ENCODE data around the gene LIN9. TPM values are rescaled to one million over a fixed set of nuclear protein-coding genes. Genes with fewer than 3 reads are reported as not detected.
"Not testable (repeated sequence)": the region's sequence is repeated elsewhere in the genome, so short reads cannot be mapped to it uniquely, and the experiment has no call there.

Gene LIN9
- total RNA-seq, 1 donor from 2014 or later, result 6.8 TPM

GRCh38 chr1:226252841-226253240, 56.1 kb downstream of the LIN9 start:
- H3K27ac ChIP-seq (ENCODE audit: low read depth, low read length); H3K9me3 ChIP-seq (ENCODE audit: control insufficient read depth in 3 of 3, low read length in 3 of 3): not testable (repeated sequence)

GRCh38 chr1:226250511-226250910, 58.5 kb downstream of the LIN9 start:
- Histone ChIP-seq H3K9me3 (ENCODE audit: control insufficient read depth in 3 of 3, low read length in 3 of 3) (no peaks in the 10 kb centered on the region), H3K4me1 (ENCODE audit: control insufficient read depth in 3 of 3, insufficient read depth in 3 of 3, low read length in 3 of 3) (no peaks in the 10 kb centered on the region), H3K36me3 (ENCODE audit: control insufficient read depth in 3 of 3, insufficient read depth in 3 of 3, low read length in 3 of 3) (peaks cover 0 to 5% (median 3%) of the 10 kb centered on the region in 3 donors), H3K4me3 (ENCODE audit: low read length in 3 of 3) (no peak overlapping the region), H3K9ac (ENCODE audit: low read depth in 1 of 3, low read length in 3 of 3) (no peak overlapping the region), H3K27me3 (ENCODE audit: control insufficient read depth in 3 of 3, insufficient read depth in 3 of 3, low read length in 3 of 3) (no peaks in the 10 kb centered on the region), H3K27ac (ENCODE audit: low read depth, low read length) (no peak overlapping the region)

More at GRCh38 chr1:226252841-226253240, 56.1 kb downstream of the LIN9 start:
- H3K36me3 ChIP-seq (ENCODE audit: control insufficient read depth in 3 of 3, insufficient read depth in 3 of 3, low read length in 3 of 3); H3K27me3 ChIP-seq (ENCODE audit: control insufficient read depth in 3 of 3, insufficient read depth in 3 of 3, low read length in 3 of 3); H3K9ac ChIP-seq (ENCODE audit: low read depth in 1 of 3, low read length in 3 of 3); H3K4me1 ChIP-seq (ENCODE audit: control insufficient read depth in 3 of 3, insufficient read depth in 3 of 3, low read length in 3 of 3); H3K4me3 ChIP-seq (ENCODE audit: low read length in 3 of 3): not testable (repeated sequence)

DNA sequence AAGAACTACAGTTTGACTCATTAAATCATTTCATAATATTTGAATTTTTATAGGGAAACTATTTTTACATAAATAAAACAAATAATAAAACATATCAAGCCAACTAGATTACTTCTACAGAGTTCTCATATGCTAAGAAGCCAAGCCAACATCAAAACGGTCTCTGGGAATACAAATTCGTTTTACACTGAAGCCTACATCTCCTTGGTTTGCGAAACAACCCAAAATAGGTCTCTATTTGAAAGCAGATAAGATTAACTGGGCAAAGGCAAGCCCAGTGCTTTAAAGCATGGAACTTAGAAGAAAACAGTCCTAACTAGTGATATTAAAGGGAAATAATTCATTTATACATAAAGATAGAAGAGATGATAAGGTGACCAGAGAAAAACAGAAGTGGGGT, 60.2 kb downstream of the LIN9 start:
- H3K27me3 ChIP-seq (ENCODE audit: control insufficient read depth in 3 of 3, insufficient read depth in 3 of 3, low read length in 3 of 3), result no peaks in the 10 kb centered on the region
- H3K9me3 ChIP-seq (ENCODE audit: control insufficient read depth in 3 of 3, low read length in 3 of 3), result no peaks in the 10 kb centered on the region
- no peaks in the 10 kb centered on the region for H3K4me1 ChIP-seq (ENCODE audit: control insufficient read depth in 3 of 3, insufficient read depth in 3 of 3, low read length in 3 of 3)
- no peak overlapping the region for H3K27ac ChIP-seq (ENCODE audit: low read depth, low read length)
- H3K9ac ChIP-seq (ENCODE audit: low read depth in 1 of 3, low read length in 3 of 3), result no peak overlapping the region
- peaks cover 0 to 5% (median 3%) of the 10 kb centered on the region in 3 donors for H3K36me3 ChIP-seq (ENCODE audit: control insufficient read depth in 3 of 3, insufficient read depth in 3 of 3, low read length in 3 of 3)
- H3K4me3 ChIP-seq (ENCODE audit: low read length in 3 of 3), result no peak overlapping the region

- H3K9ac ChIP-seq (ENCODE audit: low read depth in 1 of 3, low read length in 3 of 3), result no peak overlapping the region
- no peaks in the 10 kb centered on the region for H3K9me3 ChIP-seq (ENCODE audit: control insufficient read depth in 3 of 3, low read length in 3 of 3)
- peaks cover 0 to 5% (median 3%) of the 10 kb centered on the region in 3 donors for H3K36me3 ChIP-seq (ENCODE audit: control insufficient read depth in 3 of 3, insufficient read depth in 3 of 3, low read length in 3 of 3)
- H3K4me1 ChIP-seq (ENCODE audit: control insufficient read depth in 3 of 3, insufficient read depth in 3 of 3, low read length in 3 of 3), result no peaks in the 10 kb centered on the region
- H3K27ac ChIP-seq (ENCODE audit: low read depth, low read length), result no peak overlapping the region
- no peak overlapping the region for H3K4me3 ChIP-seq (ENCODE audit: low read length in 3 of 3)
- no peaks in the 10 kb centered on the region for H3K27me3 ChIP-seq (ENCODE audit: control insufficient read depth in 3 of 3, insufficient read depth in 3 of 3, low read length in 3 of 3)
Measured at GRCh38 chr1:226248091-226248490, 60.9 kb downstream of the LIN9 start.

- H3K4me1 ChIP-seq (ENCODE audit: control insufficient read depth in 3 of 3, insufficient read depth in 3 of 3, low read length in 3 of 3), result no peaks in the 10 kb centered on the region
- no peak overlapping the region for H3K4me3 ChIP-seq (ENCODE audit: low read length in 3 of 3)
- H3K9me3 ChIP-seq (ENCODE audit: control insufficient read depth in 3 of 3, low read length in 3 of 3), result no peaks in the 10 kb centered on the region
- no peak overlapping the region for H3K27ac ChIP-seq (ENCODE audit: low read depth, low read length)
- no peaks in the 10 kb centered on the region for H3K27me3 ChIP-seq (ENCODE audit: control insufficient read depth in 3 of 3, insufficient read depth in 3 of 3, low read length in 3 of 3)
- peaks cover 0 to 8% (median 6%) of the 10 kb centered on the region in 3 donors for H3K36me3 ChIP-seq (ENCODE audit: control insufficient read depth in 3 of 3, insufficient read depth in 3 of 3, low read length in 3 of 3)
- no peak overlapping the region for H3K9ac ChIP-seq (ENCODE audit: low read depth in 1 of 3, low read length in 3 of 3)
Measured at GRCh38 chr1:226239421-226239820, 69.5 kb downstream of the LIN9 start.

GRCh38 chr1:226236826-226237225, 72.1 kb downstream of the LIN9 start:
- H3K36me3 ChIP-seq (ENCODE audit: control insufficient read depth in 3 of 3, insufficient read depth in 3 of 3, low read length in 3 of 3), result peaks cover 0 to 10% (median 6%) of the 10 kb centered on the region in 3 donors
- H3K27ac ChIP-seq (ENCODE audit: low read depth, low read length), result no peak overlapping the region
- H3K4me1 ChIP-seq (ENCODE audit: control insufficient read depth in 3 of 3, insufficient read depth in 3 of 3, low read length in 3 of 3), result no peaks in the 10 kb centered on the region
- H3K4me3 ChIP-seq (ENCODE audit: low read length in 3 of 3), result no peak overlapping the region
- no peaks in the 10 kb centered on the region for H3K9me3 ChIP-seq (ENCODE audit: control insufficient read depth in 3 of 3, low read length in 3 of 3)
- no peak overlapping the region for H3K9ac ChIP-seq (ENCODE audit: low read depth in 1 of 3, low read length in 3 of 3)
- H3K27me3 ChIP-seq (ENCODE audit: control insufficient read depth in 3 of 3, insufficient read depth in 3 of 3, low read length in 3 of 3), result no peaks in the 10 kb centered on the region

GRCh38 chr1:226233806-226234205, 75.2 kb downstream of the LIN9 start:
- Histone ChIP-seq H3K4me3 (ENCODE audit: low read length in 3 of 3) (no peak overlapping the region), H3K27me3 (ENCODE audit: control insufficient read depth in 3 of 3, insufficient read depth in 3 of 3, low read length in 3 of 3) (no peaks in the 10 kb centered on the region), H3K9me3 (ENCODE audit: control insufficient read depth in 3 of 3, low read length in 3 of 3) (no peaks in the 10 kb centered on the region), H3K36me3 (ENCODE audit: control insufficient read depth in 3 of 3, insufficient read depth in 3 of 3, low read length in 3 of 3) (peaks cover 0 to 10% (median 6%) of the 10 kb centered on the region in 3 donors), H3K4me1 (ENCODE audit: control insufficient read depth in 3 of 3, insufficient read depth in 3 of 3, low read length in 3 of 3) (no peaks in the 10 kb centered on the region), H3K9ac (ENCODE audit: low read depth in 1 of 3, low read length in 3 of 3) (no peak overlapping the region), H3K27ac (ENCODE audit: low read depth, low read length) (no peak overlapping the region)

DNA sequence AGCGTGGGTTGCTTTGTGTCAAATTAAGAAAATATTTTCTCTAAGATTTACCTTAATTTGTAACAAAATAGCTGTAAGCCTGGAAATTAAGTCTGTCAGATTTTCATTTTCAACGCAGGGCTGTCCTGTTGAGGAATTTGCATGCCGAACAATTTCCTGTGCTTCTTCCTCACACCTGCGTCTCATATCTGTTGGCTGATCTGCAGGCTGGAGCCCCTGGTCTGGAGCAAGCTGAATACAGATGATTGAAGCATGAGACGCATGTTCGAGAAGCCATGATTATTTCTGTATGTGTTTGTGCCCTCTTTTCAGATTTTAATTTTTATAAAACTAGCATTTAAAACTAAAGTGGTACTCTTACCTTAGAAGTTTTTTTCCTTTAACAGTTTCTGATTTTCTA, 75.7 kb downstream of the LIN9 start:
- H3K9ac ChIP-seq (ENCODE audit: low read depth in 1 of 3, low read length in 3 of 3), result no peak overlapping the region
- no peak overlapping the region for H3K4me3 ChIP-seq (ENCODE audit: low read length in 3 of 3)
- H3K9me3 ChIP-seq (ENCODE audit: control insufficient read depth in 3 of 3, low read length in 3 of 3), result no peaks in the 10 kb centered on the region
- H3K4me1 ChIP-seq (ENCODE audit: control insufficient read depth in 3 of 3, insufficient read depth in 3 of 3, low read length in 3 of 3), result no peaks in the 10 kb centered on the region
- no peak overlapping the region for H3K27ac ChIP-seq (ENCODE audit: low read depth, low read length)
- peaks cover 0 to 7% (median 2%) of the 10 kb centered on the region in 3 donors for H3K36me3 ChIP-seq (ENCODE audit: control insufficient read depth in 3 of 3, insufficient read depth in 3 of 3, low read length in 3 of 3)
- H3K27me3 ChIP-seq (ENCODE audit: control insufficient read depth in 3 of 3, insufficient read depth in 3 of 3, low read length in 3 of 3), result no peaks in the 10 kb centered on the region

- Histone ChIP-seq H3K9ac (ENCODE audit: low read depth in 1 of 3, low read length in 3 of 3) (no peak overlapping the region), H3K27me3 (ENCODE audit: control insufficient read depth in 3 of 3, insufficient read depth in 3 of 3, low read length in 3 of 3) (peaks cover 11 to 21% (median 21%) of the 10 kb centered on the region in 3 donors), H3K27ac (ENCODE audit: low read depth, low read length) (no peak overlapping the region), H3K9me3 (ENCODE audit: control insufficient read depth in 3 of 3, low read length in 3 of 3) (no peaks in the 10 kb centered on the region), H3K36me3 (ENCODE audit: control insufficient read depth in 3 of 3, insufficient read depth in 3 of 3, low read length in 3 of 3) (no peaks in the 10 kb centered on the region), H3K4me3 (ENCODE audit: low read length in 3 of 3) (no peak overlapping the region), H3K4me1 (ENCODE audit: control insufficient read depth in 3 of 3, insufficient read depth in 3 of 3, low read length in 3 of 3) (peaks cover 3 to 4% (median 3%) of the 10 kb centered on the region in 3 donors)
Measured at GRCh38 chr1:226226601-226227000, 82.4 kb downstream of the LIN9 start.

DNA sequence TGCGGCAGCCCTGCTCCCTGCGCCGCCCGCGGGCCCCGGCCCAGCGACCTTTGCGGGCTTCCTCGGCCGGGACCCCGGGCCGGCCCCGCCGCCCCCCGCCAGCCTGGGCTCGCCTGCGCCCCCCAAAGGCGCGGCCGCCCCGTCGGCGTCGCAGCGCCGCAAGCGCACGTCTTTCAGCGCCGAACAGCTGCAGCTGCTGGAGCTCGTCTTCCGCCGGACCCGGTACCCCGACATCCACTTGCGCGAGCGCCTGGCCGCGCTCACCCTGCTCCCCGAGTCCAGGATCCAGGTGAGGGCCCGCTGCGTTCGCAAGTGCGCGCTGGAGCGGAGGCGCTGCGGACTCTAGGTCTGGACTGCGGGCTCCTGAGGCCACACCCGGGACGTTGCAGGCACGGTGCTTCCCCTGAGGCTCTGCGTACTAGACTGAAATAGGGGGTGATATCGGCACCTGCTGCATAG, 85.1 kb downstream of the LIN9 start:
- Histone ChIP-seq H3K9me3 (ENCODE audit: control insufficient read depth in 3 of 3, low read length in 3 of 3) (no peaks in the 10 kb centered on the region), H3K4me1 (ENCODE audit: control insufficient read depth in 3 of 3, insufficient read depth in 3 of 3, low read length in 3 of 3) (peaks cover 3 to 4% (median 3%) of the 10 kb centered on the region in 3 donors), H3K27me3 (ENCODE audit: control insufficient read depth in 3 of 3, insufficient read depth in 3 of 3, low read length in 3 of 3) (peaks cover 11 to 21% (median 21%) of the 10 kb centered on the region in 3 donors), H3K4me3 (ENCODE audit: low read length in 3 of 3) (peak overlapping the region in 2 of 3 donors; percentile 29 to 32), H3K9ac (ENCODE audit: low read depth in 1 of 3, low read length in 3 of 3) (peak overlapping the region in 1 of 3 donors; percentile 25), H3K27ac (ENCODE audit: low read depth, low read length) (no peak overlapping the region), H3K36me3 (ENCODE audit: control insufficient read depth in 3 of 3, insufficient read depth in 3 of 3, low read length in 3 of 3) (no peaks in the 10 kb centered on the region)
